Activated CD4-positive, alpha-beta T cell treated with anti-CD3 and anti-CD28 coated beads, Interleukin-2, amount 10 ng/mL, durations not matched to agents 24 days and 14 days (primary cell): Measurements from ENCODE around the gene IER3IP1. TPM values are rescaled to one million over a fixed set of nuclear protein-coding genes. Genes with fewer than 3 reads are reported as not detected.
"Not testable (repeated sequence)": the region's sequence is repeated elsewhere in the genome, so short reads cannot be mapped to it uniquely, and the experiment has no call there.

ENCODE experiments used
- DNase-seq: peaks from one replicate; pipeline ENCODE4 v3.0.0; 2022
- H3K27ac Mint-ChIP-seq: one replicate; pipeline ENCODE4 v1.8.0; 2022; ENCODE audit warnings: mild to moderate bottlenecking, mixed read lengths
- H3K27me3 Mint-ChIP-seq: one replicate; pipeline ENCODE4 v1.8.0; 2022; ENCODE audit warnings: mixed read lengths
- H3K36me3 Mint-ChIP-seq: one replicate; pipeline ENCODE4 v1.8.0; 2022; ENCODE audit warnings: low read depth, mild to moderate bottlenecking, mixed read lengths
- H3K4me1 Mint-ChIP-seq: one replicate; pipeline ENCODE4 v1.8.0; 2021; ENCODE audit warnings: mixed read lengths
- H3K4me3 Mint-ChIP-seq: one replicate; pipeline ENCODE4 v1.8.0; 2022; ENCODE audit warnings: mild to moderate bottlenecking, moderate library complexity, mixed read lengths
- H3K9me3 Mint-ChIP-seq: one replicate; pipeline ENCODE4 v1.8.0; 2021; ENCODE audit warnings: mixed read lengths
- intact Hi-C: fragments of 100-400 bp; cut with micrococcal nuclease; formaldehyde crosslinking; loops from one replicate; pipeline ENCODE4 v1.15.1; 2023
- total RNA-seq: library from RNA; stranded (reverse); gene quantifications from 2 replicates; pipeline ENCODE4 v1.2.3, GENCODE V29; 2022

IER3IP1 gene
- total RNA-seq, result 16.0 and 16.2 TPM in 2 replicates

- H3K27me3 Mint-ChIP-seq, result peaks cover 4% of the 10 kb centered on the region
- H3K4me3 Mint-ChIP-seq, result peak within 1 kb of the TSS; percentile 32
- H3K36me3 Mint-ChIP-seq, result peaks cover 2% of the 10 kb centered on the region
- no peaks in the 10 kb centered on the region for H3K9me3 Mint-ChIP-seq
- peak within 1 kb of the TSS; percentile 68 for H3K27ac Mint-ChIP-seq
- intact Hi-C loops, result loop anchor here (1.0 to 5.0 kb wide), 3 partner anchors 26 to 56 kb away; partner anchors contain the start of gene HDHD2
- peak; percentile 97 for DNase-seq
- H3K4me1 Mint-ChIP-seq, result peaks cover 2% of the 10 kb centered on the region
Measured at GRCh38 chr18:47175898-47176575, at the start of gene IER3IP1. TSS of gene IER3IP1 (minus strand) at chr18:47176364. CDS start at chr18:47176277, 87 bp downstream.

- peak; percentile 70 for DNase-seq
- no peaks in the 10 kb centered on the region for H3K4me1 Mint-ChIP-seq
- no peaks in the 10 kb centered on the region for H3K9me3 Mint-ChIP-seq
- H3K4me3 Mint-ChIP-seq, result no peak overlapping the region
- H3K27ac Mint-ChIP-seq, result no peak overlapping the region
- peaks cover 53% of the 10 kb centered on the region for H3K27me3 Mint-ChIP-seq
- intact Hi-C loops, result loop anchor here (2.0 kb wide), 1 partner anchor 537 kb away; no protein-coding TSS in a partner anchor
- H3K36me3 Mint-ChIP-seq, result no peaks in the 10 kb centered on the region
Measured at GRCh38 chr18:47215554-47216138, 39.5 kb upstream of the IER3IP1 start.

DNA sequence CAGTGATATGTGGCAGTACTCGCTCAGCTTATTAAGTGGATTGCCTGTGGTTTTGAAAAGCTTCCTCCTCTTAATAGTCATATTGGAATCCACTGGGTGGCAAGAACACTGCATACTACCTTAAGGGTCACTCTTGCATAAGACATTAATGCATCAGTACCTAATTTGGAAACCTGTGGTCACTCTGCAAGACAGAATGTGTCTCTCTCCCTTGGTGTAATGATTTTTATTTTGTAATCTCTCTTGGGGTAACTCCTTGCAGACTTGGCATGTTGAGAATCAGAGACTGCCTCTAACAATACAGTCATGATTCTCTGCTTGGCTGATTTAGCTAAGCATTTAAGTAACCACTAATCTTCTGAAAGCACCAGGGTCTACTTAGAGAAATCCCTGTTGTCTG, 33.0 kb upstream of the IER3IP1 start:
- Mint-ChIP-seq H3K27me3 (peaks cover 51% of the 10 kb centered on the region), H3K4me3 (no peak overlapping the region)
- intact Hi-C loops, result no loop called here

DNA sequence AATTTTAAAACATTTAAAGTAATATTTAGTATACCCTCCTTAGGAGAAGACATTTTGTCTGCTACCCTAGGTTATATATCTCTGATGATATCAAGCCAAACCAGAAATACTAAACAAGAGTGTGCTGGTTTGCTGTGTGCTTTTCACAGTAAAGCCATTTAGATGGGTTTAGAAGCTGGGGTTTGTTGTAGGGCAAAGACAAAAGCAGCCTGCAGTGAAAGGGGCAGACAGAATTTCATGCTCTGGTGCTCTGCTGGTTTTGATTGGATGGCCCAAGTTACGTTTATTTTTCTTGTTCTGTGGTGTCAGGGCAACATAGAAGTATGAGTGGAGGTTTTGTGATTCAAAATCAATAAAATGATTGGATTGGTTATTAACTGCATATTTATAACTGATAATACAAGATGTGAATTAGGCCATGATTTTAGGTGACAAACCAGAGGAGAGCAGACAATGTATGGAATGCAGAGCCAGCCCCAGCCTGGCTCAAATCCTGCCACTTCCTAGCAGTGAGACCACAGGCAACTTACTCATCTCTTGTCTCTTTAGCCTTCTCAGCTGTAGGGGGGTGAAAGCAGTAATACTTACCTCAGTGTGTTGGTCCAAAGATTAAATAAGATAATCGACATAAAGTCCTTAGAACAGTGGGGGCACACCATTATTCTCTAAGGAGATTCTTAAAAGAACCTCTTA, 30.9 kb upstream of the IER3IP1 start:
- H3K36me3 Mint-ChIP-seq, result no peaks in the 10 kb centered on the region
- no peaks in the 10 kb centered on the region for H3K9me3 Mint-ChIP-seq
- peaks cover 45% of the 10 kb centered on the region for H3K27me3 Mint-ChIP-seq
- H3K27ac Mint-ChIP-seq, result no peak overlapping the region
- DNase-seq, result no peak
- intact Hi-C loops, result no loop called here
- H3K4me3 Mint-ChIP-seq, result no peak overlapping the region
- H3K4me1 Mint-ChIP-seq, result no peaks in the 10 kb centered on the region

More for the DNA sequence above, 33.0 kb upstream of the IER3IP1 start:
- Mint-ChIP-seq H3K9me3 (no peaks in the 10 kb centered on the region), H3K27ac (no peak overlapping the region), H3K36me3 (no peaks in the 10 kb centered on the region), H3K4me1 (no peaks in the 10 kb centered on the region)
- DNase-seq, result no peak

- H3K27me3 Mint-ChIP-seq, result peaks cover 42% of the 10 kb centered on the region
- no peak overlapping the region for H3K4me3 Mint-ChIP-seq
- no peaks in the 10 kb centered on the region for H3K36me3 Mint-ChIP-seq
- H3K9me3 Mint-ChIP-seq, result no peaks in the 10 kb centered on the region
- intact Hi-C loops, result loop anchor here (1.0 kb wide), 2 partner anchors 105 to 155 kb away; no protein-coding TSS in a partner anchor
- DNase-seq, result peak; percentile 78
- no peak overlapping the region for H3K27ac Mint-ChIP-seq
- H3K4me1 Mint-ChIP-seq, result no peaks in the 10 kb centered on the region
Measured at GRCh38 chr18:47204908-47205522, 28.9 kb upstream of the IER3IP1 start.

DNA sequence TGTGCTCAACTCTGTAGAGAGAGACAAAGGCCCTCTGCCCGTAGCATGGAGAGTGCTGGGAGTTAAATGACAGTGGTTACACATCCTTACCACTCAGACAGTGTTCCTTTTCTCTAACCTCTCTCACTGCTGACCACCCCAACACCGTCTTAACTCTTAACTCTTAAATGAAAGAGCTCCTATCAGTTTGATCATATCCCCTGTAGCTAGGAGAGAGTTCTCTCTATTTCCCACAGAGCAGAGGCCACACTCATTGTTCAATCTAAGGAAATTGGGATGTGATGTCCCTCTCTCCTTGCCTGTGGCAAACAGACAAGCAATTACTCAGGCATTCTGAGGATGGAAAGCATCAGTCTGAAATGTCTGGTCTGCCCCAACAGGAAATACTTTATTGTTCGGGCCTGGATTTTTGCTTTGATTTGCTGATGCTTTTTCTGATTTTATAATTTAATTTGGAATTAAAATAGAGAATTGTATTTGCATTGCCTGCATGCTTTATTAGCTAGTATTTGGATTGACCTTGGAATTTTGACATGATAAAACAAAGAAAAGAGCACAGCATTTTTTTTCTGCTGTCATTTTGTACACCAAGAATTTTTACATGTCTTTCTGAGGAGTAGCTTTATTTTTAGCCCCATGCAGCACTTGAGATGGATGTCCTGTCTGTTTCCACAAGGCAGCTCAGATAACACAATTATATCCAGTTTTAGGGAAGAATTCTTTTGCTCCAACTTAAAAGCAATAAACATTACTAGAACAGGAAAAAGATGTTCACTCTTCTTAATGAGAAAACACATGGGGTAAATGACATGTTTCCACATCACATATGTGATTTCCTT, 27.7 kb upstream of the IER3IP1 start:
- H3K4me3 Mint-ChIP-seq, result no peak overlapping the region
- no peaks in the 10 kb centered on the region for H3K9me3 Mint-ChIP-seq
- DNase-seq, result no peak
- intact Hi-C loops, result no loop called here
- no peaks in the 10 kb centered on the region for H3K36me3 Mint-ChIP-seq
- no peaks in the 10 kb centered on the region for H3K4me1 Mint-ChIP-seq
- peaks cover 38% of the 10 kb centered on the region for H3K27me3 Mint-ChIP-seq
- H3K27ac Mint-ChIP-seq, result no peak overlapping the region

GRCh38 chr18:47195961-47196360, 19.8 kb upstream of the IER3IP1 start:
- H3K36me3 Mint-ChIP-seq, DNase-seq, intact Hi-C loops: not testable (repeated sequence)

GRCh38 chr18:47191961-47192360, 15.8 kb upstream of the IER3IP1 start:
- intact Hi-C loops, result no loop called here
- DNase-seq, result no peak
- H3K27ac Mint-ChIP-seq, result no peak overlapping the region
- peaks cover 15% of the 10 kb centered on the region for H3K27me3 Mint-ChIP-seq
- H3K4me3 Mint-ChIP-seq, result no peak overlapping the region
- no peaks in the 10 kb centered on the region for H3K9me3 Mint-ChIP-seq
- peaks cover 7% of the 10 kb centered on the region for H3K4me1 Mint-ChIP-seq
- no peaks in the 10 kb centered on the region for H3K36me3 Mint-ChIP-seq

More at GRCh38 chr18:47195961-47196360, 19.8 kb upstream of the IER3IP1 start:
- H3K4me3 Mint-ChIP-seq, H3K9me3 Mint-ChIP-seq, H3K4me1 Mint-ChIP-seq, H3K27ac Mint-ChIP-seq: not testable (repeated sequence)
- H3K27me3 Mint-ChIP-seq, result peaks cover 41% of the 10 kb centered on the region

DNA sequence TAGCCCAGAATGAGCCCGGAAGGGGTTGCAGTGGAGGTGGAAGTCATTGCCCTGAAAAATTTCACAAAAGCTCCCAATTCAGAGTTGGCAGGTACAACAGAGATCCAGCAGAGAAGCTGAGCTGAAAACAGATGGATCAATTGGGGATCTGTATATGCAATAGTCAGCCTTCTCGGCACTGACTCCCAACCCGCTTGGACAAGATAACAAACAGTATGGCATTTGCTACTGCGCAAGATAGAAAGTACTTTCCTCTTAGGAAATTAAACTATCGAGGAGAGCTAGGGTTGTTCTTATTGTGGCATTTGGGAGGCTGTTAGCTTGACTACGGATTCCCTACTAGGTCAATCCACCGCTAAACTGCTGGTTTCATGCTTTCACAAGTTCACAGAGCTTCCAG, 11.6 kb upstream of the IER3IP1 start:
- Mint-ChIP-seq H3K9me3 (peaks cover 21% of the 10 kb centered on the region), H3K36me3 (no peaks in the 10 kb centered on the region), H3K4me3 (no peak overlapping the region), H3K4me1 (no peaks in the 10 kb centered on the region), H3K27ac (no peak overlapping the region), H3K27me3 (peaks cover 4% of the 10 kb centered on the region)
- no peak for DNase-seq
- intact Hi-C loops, result no loop called here

DNA sequence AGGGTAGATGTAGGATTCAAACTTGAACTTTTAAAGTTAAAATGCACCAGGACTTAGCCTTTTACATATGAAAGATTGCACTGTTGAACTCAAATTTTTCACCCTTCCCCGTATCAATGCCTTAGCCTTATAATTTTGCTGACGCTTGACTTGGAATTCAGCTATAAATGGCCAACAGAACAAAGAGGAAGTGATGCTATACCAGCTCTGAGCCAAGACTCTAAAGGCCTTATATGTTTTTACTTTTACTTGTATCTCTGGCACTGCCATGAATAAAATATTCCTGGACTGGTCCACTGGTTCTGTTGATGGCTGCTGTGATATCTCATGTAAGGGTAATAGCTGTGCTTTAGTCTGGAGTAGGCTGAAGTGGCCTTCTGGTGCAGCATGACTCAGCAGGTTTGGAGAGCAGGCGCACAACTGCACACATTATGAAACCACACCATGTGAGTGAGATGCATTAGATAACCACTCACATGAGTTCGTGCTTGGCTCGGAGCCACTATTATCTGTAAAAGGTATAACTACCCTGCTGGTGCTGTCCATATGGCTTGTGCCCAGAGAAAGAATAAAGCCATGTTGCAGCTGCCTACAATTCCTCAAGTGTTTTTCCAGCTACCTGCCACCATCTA, 8.4 kb upstream of the IER3IP1 start:
- Mint-ChIP-seq H3K27ac (no peak overlapping the region), H3K4me1 (no peaks in the 10 kb centered on the region)

GRCh38 chr18:47182156-47182555, 6.0 kb upstream of the IER3IP1 start:
- H3K27me3 Mint-ChIP-seq, H3K27ac Mint-ChIP-seq, H3K36me3 Mint-ChIP-seq, H3K4me3 Mint-ChIP-seq, intact Hi-C loops, H3K4me1 Mint-ChIP-seq, DNase-seq: not testable (repeated sequence)
- peaks cover 21% of the 10 kb centered on the region for H3K9me3 Mint-ChIP-seq

More for the DNA sequence above, 8.4 kb upstream of the IER3IP1 start:
- DNase-seq, result no peak
- peaks cover 21% of the 10 kb centered on the region for H3K9me3 Mint-ChIP-seq
- no peak overlapping the region for H3K4me3 Mint-ChIP-seq
- intact Hi-C loops, result no loop called here
- no peaks in the 10 kb centered on the region for H3K36me3 Mint-ChIP-seq
- peaks cover 8% of the 10 kb centered on the region for H3K27me3 Mint-ChIP-seq

DNA sequence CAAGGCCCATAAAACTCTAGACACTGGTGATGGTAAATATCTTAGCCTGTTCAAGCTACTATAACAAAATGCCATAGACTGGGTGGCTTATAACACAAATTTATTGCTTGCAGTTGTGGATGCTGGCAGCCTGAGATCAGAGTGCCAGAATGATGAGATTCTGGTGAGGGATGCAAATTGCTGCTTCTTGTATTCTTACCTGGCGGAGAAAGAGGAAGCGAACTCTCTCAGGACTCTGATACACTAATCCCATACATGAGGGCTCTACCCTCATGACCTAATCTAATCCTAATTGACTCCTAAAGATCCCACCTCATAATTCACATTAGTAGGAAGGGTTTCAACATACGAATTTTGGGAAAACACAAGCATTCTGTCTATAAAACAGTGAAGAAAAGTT, 4.6 kb upstream of the IER3IP1 start:
- no peaks in the 10 kb centered on the region for H3K36me3 Mint-ChIP-seq
- no peak for DNase-seq
- intact Hi-C loops, result no loop called here
- no peak overlapping the region for H3K27ac Mint-ChIP-seq
- H3K4me3 Mint-ChIP-seq, result no peak overlapping the region
- peaks cover 2% of the 10 kb centered on the region for H3K4me1 Mint-ChIP-seq
- H3K27me3 Mint-ChIP-seq, result peaks cover 5% of the 10 kb centered on the region
- H3K9me3 Mint-ChIP-seq, result peaks cover 18% of the 10 kb centered on the region

DNA sequence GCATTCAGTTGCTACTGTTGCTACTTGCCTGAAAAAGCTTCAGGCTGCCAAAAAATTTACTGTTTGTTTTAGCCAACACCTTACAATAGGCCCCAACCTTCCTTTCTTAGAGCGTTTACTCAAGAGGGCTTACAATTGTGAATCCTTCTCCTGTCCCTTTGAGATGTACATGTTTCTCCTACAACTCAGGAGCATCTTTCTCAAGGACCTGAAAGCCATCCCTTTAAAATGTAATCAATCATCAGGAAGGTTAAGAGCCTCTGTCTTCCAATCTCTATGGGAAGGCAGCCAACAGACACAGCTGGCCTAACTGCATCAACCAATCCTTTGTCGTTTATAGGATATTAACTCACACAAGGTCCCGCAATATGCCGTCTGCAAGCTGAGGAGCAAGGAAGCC, 3.4 kb upstream of the IER3IP1 start:
- Mint-ChIP-seq H3K4me3 (no peak overlapping the region), H3K4me1 (peaks cover 2% of the 10 kb centered on the region), H3K27ac (no peak overlapping the region), H3K36me3 (peaks cover 2% of the 10 kb centered on the region), H3K9me3 (peaks cover 7% of the 10 kb centered on the region), H3K27me3 (peaks cover 4% of the 10 kb centered on the region)
- intact Hi-C loops, result loop anchor here (5.0 kb wide), 1 partner anchor 37 kb away; no protein-coding TSS in a partner anchor
- DNase-seq, result no peak
